Liver (tissue), 3 donors: Measurements from ENCODE around the gene TTLL5.

Source experiments
- EGR1 ChIP-seq, 2 donors: IDR thresholded peaks; 2 replicates each; pipeline ENCODE4 v1.6.1; 2016 to 2018; ENCODE audit warnings: antibody characterized with exemption in 2 of 2, low read depth in 2 of 2
- FOXA1 ChIP-seq: IDR thresholded peaks from 2 replicates; pipeline ENCODE4 v1.6.1; 2016; ENCODE audit warnings: antibody characterized with exemption
- HNF4A ChIP-seq, 2 donors: conservative IDR thresholded peaks; 2 replicates each; pipeline ENCODE4 v1.6.1; 2016; ENCODE audit warnings: antibody characterized with exemption in 2 of 2, mild to moderate bottlenecking in 2 of 2
- JUND ChIP-seq, 2 donors: IDR thresholded peaks; 2 replicates each; pipeline ENCODE4 v1.6.1; 2016; ENCODE audit warnings: antibody characterized with exemption in 2 of 2
- RAD21 ChIP-seq, 2 donors: IDR thresholded peaks; 2 replicates each; pipeline ENCODE4 v1.6.1; 2016; ENCODE audit warnings: antibody characterized with exemption in 2 of 2, mild to moderate bottlenecking in 2 of 2
- RXRA ChIP-seq, 2 donors: IDR thresholded peaks; 2 replicates each; pipeline ENCODE4 v1.6.1; 2017 to 2018; ENCODE audit warnings: antibody characterized with exemption in 2 of 2, mild to moderate bottlenecking in 1 of 2
- SP1 ChIP-seq: IDR thresholded peaks from 2 replicates; pipeline ENCODE4 v1.6.1; 2018; ENCODE audit warnings: antibody characterized with exemption, mild to moderate bottlenecking
- TAF1 ChIP-seq: conservative IDR thresholded peaks from 2 replicates; pipeline ENCODE4 v1.6.1; 2016; ENCODE audit warnings: antibody characterized with exemption, mild to moderate bottlenecking
- YY1 ChIP-seq: IDR thresholded peaks from 2 replicates; pipeline ENCODE4 v1.6.1; 2016; ENCODE audit warnings: antibody characterized with exemption, mild to moderate bottlenecking
- TF ChIP-seq, protein P1 (sequence below): fragments of 150-350 bp; IDR thresholded peaks from 2 replicates; pipeline ENCODE4 v1.5.1; 2017; ENCODE audit warnings: improper control_type of control experiment, low read depth, low read length; ENCODE audit not compliant: missing input control
- TF ChIP-seq, protein P2 (sequence below): IDR thresholded peaks from 2 replicates; pipeline ENCODE4 v1.6.1; 2016; ENCODE audit warnings: antibody characterized with exemption
- TF ChIP-seq, protein P3 (sequence below): IDR thresholded peaks from 2 replicates; pipeline ENCODE4 v1.6.1; 2016; ENCODE audit warnings: antibody characterized with exemption
- TF ChIP-seq, protein P4 (sequence below): IDR thresholded peaks from 2 replicates; pipeline ENCODE4 v1.6.1; 2016; ENCODE audit warnings: antibody characterized with exemption, mild to moderate bottlenecking
- TF ChIP-seq, protein P5 (sequence below): IDR thresholded peaks from 2 replicates; pipeline ENCODE4 v1.6.1; 2016; ENCODE audit warnings: antibody characterized with exemption
- donor health status: healthy.
- donor health status: healthy.

DNA sequence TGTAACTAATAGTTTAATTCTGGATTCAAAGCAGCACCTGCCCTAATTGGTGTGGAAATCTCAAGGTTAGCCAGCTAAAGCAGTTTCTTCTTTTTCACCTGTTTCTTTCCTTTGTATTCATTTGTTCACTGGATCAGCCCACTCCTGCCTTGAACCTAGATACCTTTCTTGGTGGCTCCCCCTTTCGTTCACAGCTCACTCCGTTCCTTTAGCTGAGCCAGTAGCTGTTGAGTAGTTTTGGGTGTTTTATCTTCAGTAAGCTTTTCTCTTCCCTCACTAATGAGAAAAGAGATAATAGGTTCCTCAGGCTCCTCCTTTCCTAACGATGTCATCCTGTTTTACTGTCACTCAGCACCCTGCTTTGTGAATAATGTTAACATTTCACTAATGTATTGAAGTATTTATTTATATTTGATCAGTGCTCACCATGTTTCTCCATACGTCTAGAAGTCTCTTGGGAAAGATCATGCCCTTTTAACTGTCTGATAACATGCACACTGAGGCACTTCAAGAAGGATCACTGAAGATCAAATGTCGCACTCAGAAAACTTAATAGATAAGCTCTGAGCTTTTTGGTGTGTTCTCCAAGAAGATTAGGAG lies 199.6 kb downstream of the TTLL5 start:
- TF ChIP-seq, protein P1, sequence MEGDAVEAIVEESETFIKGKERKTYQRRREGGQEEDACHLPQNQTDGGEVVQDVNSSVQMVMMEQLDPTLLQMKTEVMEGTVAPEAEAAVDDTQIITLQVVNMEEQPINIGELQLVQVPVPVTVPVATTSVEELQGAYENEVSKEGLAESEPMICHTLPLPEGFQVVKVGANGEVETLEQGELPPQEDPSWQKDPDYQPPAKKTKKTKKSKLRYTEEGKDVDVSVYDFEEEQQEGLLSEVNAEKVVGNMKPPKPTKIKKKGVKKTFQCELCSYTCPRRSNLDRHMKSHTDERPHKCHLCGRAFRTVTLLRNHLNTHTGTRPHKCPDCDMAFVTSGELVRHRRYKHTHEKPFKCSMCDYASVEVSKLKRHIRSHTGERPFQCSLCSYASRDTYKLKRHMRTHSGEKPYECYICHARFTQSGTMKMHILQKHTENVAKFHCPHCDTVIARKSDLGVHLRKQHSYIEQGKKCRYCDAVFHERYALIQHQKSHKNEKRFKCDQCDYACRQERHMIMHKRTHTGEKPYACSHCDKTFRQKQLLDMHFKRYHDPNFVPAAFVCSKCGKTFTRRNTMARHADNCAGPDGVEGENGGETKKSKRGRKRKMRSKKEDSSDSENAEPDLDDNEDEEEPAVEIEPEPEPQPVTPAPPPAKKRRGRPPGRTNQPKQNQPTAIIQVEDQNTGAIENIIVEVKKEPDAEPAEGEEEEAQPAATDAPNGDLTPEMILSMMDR, result no peak
- TF ChIP-seq SP1 (no peak), HNF4A (conservative IDR thresholded peaks at IDR 0.05) (no peak), YY1 (no peak), EGR1 (IDR thresholded peaks at IDR 0.05; ENCODE audit: low read depth in 2 of 2) (no peak), JUND (IDR thresholded peaks at IDR 0.05) (no peak), TAF1 (no peak), RXRA (IDR thresholded peaks at IDR 0.05) (no peak), RAD21 (IDR thresholded peaks at IDR 0.05) (no peak), FOXA1 (no peak)
- TF ChIP-seq, protein P2, sequence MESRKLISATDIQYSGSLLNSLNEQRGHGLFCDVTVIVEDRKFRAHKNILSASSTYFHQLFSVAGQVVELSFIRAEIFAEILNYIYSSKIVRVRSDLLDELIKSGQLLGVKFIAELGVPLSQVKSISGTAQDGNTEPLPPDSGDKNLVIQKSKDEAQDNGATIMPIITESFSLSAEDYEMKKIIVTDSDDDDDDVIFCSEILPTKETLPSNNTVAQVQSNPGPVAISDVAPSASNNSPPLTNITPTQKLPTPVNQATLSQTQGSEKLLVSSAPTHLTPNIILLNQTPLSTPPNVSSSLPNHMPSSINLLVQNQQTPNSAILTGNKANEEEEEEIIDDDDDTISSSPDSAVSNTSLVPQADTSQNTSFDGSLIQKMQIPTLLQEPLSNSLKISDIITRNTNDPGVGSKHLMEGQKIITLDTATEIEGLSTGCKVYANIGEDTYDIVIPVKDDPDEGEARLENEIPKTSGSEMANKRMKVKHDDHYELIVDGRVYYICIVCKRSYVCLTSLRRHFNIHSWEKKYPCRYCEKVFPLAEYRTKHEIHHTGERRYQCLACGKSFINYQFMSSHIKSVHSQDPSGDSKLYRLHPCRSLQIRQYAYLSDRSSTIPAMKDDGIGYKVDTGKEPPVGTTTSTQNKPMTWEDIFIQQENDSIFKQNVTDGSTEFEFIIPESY, result no peak
- TF ChIP-seq, protein P3, sequence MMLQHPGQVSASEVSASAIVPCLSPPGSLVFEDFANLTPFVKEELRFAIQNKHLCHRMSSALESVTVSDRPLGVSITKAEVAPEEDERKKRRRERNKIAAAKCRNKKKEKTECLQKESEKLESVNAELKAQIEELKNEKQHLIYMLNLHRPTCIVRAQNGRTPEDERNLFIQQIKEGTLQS, result no peak
- TF ChIP-seq, protein P4, sequence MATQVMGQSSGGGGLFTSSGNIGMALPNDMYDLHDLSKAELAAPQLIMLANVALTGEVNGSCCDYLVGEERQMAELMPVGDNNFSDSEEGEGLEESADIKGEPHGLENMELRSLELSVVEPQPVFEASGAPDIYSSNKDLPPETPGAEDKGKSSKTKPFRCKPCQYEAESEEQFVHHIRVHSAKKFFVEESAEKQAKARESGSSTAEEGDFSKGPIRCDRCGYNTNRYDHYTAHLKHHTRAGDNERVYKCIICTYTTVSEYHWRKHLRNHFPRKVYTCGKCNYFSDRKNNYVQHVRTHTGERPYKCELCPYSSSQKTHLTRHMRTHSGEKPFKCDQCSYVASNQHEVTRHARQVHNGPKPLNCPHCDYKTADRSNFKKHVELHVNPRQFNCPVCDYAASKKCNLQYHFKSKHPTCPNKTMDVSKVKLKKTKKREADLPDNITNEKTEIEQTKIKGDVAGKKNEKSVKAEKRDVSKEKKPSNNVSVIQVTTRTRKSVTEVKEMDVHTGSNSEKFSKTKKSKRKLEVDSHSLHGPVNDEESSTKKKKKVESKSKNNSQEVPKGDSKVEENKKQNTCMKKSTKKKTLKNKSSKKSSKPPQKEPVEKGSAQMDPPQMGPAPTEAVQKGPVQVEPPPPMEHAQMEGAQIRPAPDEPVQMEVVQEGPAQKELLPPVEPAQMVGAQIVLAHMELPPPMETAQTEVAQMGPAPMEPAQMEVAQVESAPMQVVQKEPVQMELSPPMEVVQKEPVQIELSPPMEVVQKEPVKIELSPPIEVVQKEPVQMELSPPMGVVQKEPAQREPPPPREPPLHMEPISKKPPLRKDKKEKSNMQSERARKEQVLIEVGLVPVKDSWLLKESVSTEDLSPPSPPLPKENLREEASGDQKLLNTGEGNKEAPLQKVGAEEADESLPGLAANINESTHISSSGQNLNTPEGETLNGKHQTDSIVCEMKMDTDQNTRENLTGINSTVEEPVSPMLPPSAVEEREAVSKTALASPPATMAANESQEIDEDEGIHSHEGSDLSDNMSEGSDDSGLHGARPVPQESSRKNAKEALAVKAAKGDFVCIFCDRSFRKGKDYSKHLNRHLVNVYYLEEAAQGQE, result no peak
- TF ChIP-seq, protein P5, sequence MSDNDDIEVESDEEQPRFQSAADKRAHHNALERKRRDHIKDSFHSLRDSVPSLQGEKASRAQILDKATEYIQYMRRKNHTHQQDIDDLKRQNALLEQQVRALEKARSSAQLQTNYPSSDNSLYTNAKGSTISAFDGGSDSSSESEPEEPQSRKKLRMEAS, result no peak
